Measurements from ENCODE around the gene PTPRN2. TPM values are rescaled to one million over a fixed set of nuclear protein-coding genes. Genes with fewer than 3 reads are reported as not detected.

Gene PTPRN2
- total and polyA plus RNA-seq, 2 of the 13 experiments (the other 11 are each of a cell fraction or from before 2014, with no cell fraction given), result 2.5 to 24.2 TPM

DNA sequence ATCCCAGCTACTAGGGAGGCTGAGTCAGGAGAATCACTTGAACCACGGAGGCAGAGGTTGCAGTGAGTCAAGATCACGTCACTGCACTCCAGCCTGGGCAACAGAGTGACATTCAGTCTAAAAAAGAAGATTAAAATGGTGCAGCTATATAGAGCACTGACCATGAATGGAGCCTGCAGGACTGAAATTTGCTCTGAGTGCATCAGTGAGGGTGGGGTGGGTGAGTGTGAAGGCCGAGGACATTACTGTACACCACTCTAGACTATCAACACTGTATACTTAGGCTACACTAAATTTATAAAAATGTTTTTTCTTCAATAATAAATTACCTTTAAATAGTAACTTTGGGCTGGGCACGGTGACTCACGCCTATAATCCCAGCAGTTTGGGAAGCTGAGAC, 294.7 kb downstream of the PTPRN2 start:
- TF ChIP-seq, protein P1, sequence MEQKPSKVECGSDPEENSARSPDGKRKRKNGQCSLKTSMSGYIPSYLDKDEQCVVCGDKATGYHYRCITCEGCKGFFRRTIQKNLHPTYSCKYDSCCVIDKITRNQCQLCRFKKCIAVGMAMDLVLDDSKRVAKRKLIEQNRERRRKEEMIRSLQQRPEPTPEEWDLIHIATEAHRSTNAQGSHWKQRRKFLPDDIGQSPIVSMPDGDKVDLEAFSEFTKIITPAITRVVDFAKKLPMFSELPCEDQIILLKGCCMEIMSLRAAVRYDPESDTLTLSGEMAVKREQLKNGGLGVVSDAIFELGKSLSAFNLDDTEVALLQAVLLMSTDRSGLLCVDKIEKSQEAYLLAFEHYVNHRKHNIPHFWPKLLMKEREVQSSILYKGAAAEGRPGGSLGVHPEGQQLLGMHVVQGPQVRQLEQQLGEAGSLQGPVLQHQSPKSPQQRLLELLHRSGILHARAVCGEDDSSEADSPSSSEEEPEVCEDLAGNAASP (CRISPR knock-in tag; IDR thresholded peaks at IDR 0.05; ENCODE audit: borderline replicate concordance), result no peak
- no peak for TF ChIP-seq SIN3A (IDR thresholded peaks at IDR 0.05; ENCODE audit: borderline replicate concordance, low read depth, low read length)
- no peak for TF ChIP-seq ZNF614 (CRISPR knock-in tag; IDR thresholded peaks at IDR 0.05; ENCODE audit: borderline replicate concordance)
- no peak for TF ChIP-seq ZNF737 (CRISPR knock-in tag; IDR thresholded peaks at IDR 0.05; ENCODE audit: borderline replicate concordance)
- TF ChIP-seq ZNF556 (CRISPR knock-in tag; IDR thresholded peaks at IDR 0.05; ENCODE audit: borderline replicate concordance), result no peak
- TF ChIP-seq BCL6 (CRISPR knock-in tag; IDR thresholded peaks at IDR 0.05), result no peak
- TF ChIP-seq TCF7L2 (IDR thresholded peaks at IDR 0.05; ENCODE audit: low read depth, low read length), result no peak
- TF ChIP-seq THAP8 (CRISPR knock-in tag; IDR thresholded peaks at IDR 0.05; ENCODE audit: borderline replicate concordance), result no peak
- Histone ChIP-seq H3K36me3 (replicated peaks in 1 of 2; ENCODE audit: control insufficient read depth in 1 of 2, insufficient read depth in 2 of 2, low read length in 2 of 2) (no peaks in the 10 kb centered on the region), H3K4me1 (ENCODE audit: insufficient read depth, low read length) (no peaks in the 10 kb centered on the region), H3K27ac (ENCODE audit: extremely low read length, insufficient read depth, low read length) (no peak overlapping the region), H3K9me3 (ENCODE audit: low read length) (peaks cover 16% of the 10 kb centered on the region; the same call in 1 of the 2 replicates), H3K27me3 (ENCODE audit: control insufficient read depth in 1 of 2, insufficient read depth in 2 of 2, low read length in 2 of 2) (no peaks in the 10 kb centered on the region), H3K4me3 (replicated peaks in 1 of 3; ENCODE audit: insufficient read depth in 1 of 3, low read depth in 2 of 3, low read length in 3 of 3) (no peak overlapping the region), H3K4me2 (ENCODE audit: low read depth, low read length) (no peak overlapping the region), H3K9ac (ENCODE audit: insufficient read depth, low read depth, low read length) (no peak overlapping the region), H3K79me2 (ENCODE audit: insufficient read depth, low read length) (no peaks in the 10 kb centered on the region), H4K20me1 (ENCODE audit: insufficient read depth, low read length) (no peaks in the 10 kb centered on the region), H2AFZ (ENCODE audit: low read length) (no peak overlapping the region)
- FAIRE-seq, result no peak
- intact Hi-C loops (cut with micrococcal nuclease; ENCODE audit: unreplicated experiment) (no loop called here), in situ Hi-C loops (cut with HindIII; ENCODE audit: extremely low pct_ligation_motif_present, low pct_unique_long_range_greater_than_20kb) (no loop called here)
- ChIA-PET CTCF (ENCODE audit: low intra/inter-chr PET ratio, low total read pairs) (no interaction called here), POLR2A (no interaction called here)
- ATAC-seq, result no peak
- no peak for DNase-seq (ENCODE audit: low spot score)
- 93% methylated on average over 5 of the region's 5 CpGs for WGBS (ENCODE audit: low lambda C conversion rate)
- no TSS peak for BruUV-seq (replicated peaks)
